Measurements from ENCODE around the gene DUSP3. TPM values are rescaled to one million over a fixed set of nuclear protein-coding genes. Genes with fewer than 3 reads are reported as not detected.
A peak's percentile ranks its signal among the peaks of the same experiment; 100 is the strongest.
"Not testable (repeated sequence)": the region's sequence is repeated elsewhere in the genome, so short reads cannot be mapped to it uniquely, and the experiment has no call there.

DUSP3 gene
- total RNA-seq, 1 donor from 2014 or later, result 91.9 TPM

DNA sequence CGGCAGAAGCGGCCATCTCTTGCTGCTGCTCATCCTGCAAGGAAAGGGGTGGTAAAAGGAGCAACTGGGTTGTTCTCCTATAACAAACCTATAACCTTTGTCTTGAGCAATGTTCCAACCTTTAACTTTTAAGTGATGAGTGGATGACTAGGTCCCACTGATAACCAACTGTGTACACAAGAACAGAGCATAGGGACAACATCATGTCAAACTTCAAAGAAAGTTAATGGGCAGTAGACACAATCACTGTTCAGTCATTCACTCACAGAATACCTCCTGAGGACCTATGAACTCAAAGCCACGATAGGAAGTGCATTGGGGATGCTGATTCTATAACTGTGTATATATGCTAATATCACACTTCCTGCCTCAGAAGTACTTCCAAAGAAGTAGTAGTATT, 23.1 kb upstream of the DUSP3 start:
- no peak for DNase-seq (ENCODE audit: low spot score)

DNA sequence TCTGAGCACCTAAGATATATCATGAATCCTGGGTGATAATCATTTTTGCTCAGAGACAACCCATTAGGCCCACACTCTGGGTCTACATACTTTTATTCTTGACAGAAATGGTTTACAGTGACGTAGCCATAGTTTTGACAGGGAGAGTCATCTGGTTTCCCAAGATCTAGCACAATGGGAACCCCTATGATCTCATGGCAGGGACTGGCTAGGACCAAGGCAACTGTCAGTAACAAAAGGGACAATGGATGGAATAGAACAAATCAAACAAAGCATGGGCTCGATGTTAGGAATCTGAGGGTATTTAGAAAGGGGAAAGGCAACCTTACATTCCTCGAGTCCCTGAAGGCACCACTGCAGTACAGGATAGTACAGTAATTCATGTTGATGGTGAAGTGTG, 22.0 kb upstream of the DUSP3 start:
- DNase-seq (ENCODE audit: low spot score), result no peak

DNA sequence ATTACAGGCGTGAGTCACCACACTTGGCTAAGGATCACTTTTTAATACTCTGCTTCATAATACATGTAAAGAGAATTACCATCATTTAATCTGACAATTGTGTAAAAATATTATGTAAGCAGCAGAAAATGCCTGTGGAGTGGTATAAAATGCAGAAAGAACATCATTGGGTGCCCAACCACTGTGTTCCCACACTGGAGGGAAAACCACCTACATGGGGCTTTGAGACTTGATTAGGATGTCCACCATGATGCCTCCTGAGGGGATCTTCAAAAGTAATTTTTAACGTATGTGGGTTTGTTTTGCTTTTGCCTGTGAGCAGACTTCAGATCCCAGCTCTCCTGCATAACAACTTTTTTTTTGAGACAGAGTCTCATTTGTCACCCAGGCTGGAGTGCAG, 20.3 kb upstream of the DUSP3 start:
- DNase-seq (ENCODE audit: low spot score), result no peak

DNA sequence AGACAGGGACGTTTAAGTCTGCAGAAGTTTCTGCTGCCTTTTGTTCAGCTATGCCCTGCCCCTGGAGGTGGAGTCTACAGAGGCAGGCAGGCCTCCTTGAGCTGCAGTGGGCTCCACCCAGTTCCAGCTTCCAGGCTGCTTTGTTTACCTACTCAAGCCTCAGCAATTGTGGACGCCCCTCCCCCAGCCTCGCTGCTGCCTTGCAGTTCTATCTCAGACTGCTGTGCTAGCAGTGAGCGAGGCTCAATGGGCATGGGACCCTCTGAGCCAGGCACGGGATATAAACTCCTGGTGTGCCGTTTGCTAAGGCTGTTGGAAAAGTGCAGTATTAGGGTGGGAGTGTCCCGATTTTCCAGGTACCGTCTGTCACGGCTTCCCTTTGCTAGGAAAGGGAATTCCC, 19.2 kb upstream of the DUSP3 start:
- DNase-seq (ENCODE audit: low spot score), result not testable (repeated sequence)

DNA sequence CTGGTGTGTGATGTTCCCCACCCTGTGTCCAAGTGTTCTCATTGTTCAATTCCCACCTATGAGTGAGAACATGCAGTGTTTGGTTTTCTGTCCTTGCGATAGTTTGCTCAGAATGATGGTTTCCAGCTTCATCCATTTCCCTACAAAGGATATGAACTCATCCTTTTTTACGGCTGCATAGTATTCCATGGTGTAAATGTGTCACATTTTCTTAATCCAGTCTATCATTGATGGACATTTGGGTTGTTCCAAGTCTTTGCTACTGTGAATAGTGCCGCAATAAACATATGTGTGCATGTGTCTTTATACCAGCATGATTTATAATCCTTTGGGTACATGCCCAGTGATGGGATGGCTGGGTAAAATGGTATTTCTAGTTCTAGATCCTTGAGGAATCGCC, 13.9 kb upstream of the DUSP3 start:
- not testable (repeated sequence) for DNase-seq (ENCODE audit: low spot score)

DNA sequence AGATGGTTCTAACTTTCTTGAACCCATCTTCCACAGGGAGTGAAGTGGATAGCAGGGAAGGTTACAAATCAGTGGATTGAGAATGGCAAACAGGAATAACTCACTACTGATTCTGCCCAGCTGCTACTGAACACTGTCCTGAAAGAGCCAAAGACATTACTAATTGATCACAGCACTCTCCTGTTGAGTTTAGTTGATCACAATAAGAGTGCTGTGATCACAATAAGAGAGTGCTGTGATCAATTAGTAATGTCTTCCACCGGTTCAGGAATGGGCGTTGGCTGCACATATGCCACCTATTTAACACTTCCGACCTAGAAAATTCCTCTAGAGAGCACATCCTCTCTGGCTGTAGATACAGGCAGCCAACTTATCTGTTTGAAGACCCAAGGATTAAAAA, 12.8 kb upstream of the DUSP3 start:
- DNase-seq (ENCODE audit: low spot score), result no peak

DNA sequence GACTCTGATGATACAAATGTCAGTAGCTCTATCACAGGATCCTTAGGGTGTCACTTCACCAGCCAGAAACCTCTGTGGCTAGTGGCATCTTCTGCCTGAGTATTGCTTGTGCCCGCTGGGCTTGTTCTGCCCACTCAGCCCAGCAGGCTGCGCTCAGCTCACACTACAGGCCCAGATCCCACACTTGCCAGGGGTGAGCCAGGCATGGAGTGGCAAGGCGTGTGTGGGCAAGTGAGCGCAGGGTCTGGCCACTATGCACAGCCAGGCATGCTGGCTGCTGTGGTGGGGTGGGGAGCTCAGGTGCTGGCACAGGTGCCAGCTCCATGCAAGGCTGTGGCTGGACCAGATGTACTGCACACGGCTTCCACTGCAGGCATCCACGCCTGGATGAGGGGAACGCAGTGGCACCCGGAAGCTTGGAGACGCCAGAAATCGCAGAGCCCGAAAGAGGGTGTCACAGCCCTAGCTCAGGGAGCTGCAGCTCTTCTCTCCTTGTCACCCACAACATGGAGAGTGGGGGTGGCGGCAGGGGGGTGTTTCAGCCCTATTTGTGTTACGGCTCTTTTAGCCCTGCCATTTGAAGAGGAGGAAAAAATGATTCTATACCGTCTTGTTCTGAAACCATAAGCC, 11.6 kb upstream of the DUSP3 start:
- no peak for DNase-seq (ENCODE audit: low spot score)

DNA sequence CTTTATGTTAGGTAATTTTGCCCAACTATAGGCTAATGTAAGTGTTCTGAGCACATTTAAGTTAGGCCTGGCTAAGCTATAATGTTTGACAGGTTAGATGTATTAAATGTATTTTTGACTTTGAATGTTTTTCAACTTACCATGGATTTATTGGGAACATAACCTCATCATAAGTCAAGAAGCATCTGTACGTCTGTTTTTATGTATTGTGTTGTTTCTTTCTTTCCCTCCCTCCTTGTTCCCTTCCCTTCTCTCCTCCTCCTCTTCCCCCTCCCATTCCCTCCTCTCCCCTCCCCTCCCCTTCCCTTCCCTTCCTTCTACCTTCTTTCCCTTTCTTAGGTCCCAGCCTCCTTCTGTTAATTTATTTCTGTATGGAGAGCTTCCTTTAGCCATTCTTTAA, 10.7 kb upstream of the DUSP3 start:
- no peak for DNase-seq (ENCODE audit: low spot score)

DNA sequence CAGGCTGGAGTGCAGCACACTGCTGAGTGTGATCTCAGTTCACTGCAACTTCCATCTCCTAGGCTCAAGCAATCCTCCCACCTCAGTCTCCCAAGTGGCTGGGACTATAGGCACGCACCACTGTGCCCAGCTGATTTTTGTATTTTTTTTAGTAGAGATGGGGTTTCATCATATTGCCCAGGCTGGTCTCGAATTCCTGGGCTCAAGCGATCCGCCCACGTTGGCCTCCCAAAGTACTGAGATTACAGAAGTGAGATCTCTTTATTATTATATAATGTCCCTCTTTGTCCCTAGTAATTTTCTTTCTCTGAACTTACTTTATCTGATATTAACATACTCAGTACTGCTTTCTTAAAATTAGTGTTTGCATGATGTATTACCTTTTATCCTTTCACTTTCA, 9.8 kb upstream of the DUSP3 start:
- DNase-seq (ENCODE audit: low spot score), result no peak

DNA sequence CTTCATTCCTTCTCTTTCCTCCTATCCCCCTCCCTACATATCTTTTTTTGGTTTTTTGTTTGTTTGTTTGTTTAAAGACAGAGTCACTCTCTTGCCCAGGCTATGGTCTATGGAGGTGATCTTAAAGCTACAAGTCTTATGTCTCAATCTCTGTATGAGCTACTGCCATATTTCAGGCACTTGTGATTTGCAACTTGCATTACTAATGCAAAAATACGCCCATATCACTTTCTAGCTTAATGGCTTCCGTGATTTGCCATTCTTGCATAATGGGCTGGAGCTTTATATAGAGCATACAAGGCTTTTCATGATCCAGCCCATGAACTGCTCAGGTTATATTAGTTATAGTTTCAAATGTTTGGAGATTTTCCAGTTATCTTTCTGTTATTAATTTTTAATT, 9.0 kb upstream of the DUSP3 start:
- no peak for DNase-seq (ENCODE audit: low spot score)

DNA sequence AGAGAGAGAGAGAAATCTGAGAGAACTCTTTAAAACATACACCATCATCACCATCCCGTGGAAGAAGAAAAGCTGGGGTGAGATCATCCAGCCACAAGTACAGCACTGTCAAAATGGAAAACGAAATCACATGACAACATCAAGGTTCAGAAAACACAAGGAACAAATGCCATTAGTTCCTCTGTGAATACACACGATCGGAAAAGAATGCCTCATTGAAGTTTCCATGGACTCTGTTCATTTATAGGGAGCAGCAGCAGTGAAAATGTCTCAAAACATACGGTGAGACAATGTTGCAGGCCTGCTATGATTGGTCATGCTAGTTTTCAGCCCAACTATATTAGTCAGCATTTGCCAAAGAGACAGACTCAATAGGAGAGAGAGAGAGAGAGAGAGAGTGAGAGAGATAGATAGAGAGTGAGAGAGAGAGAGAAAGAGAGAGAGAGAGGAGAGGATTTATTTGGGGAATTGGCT, 5.9 kb upstream of the DUSP3 start:
- DNase-seq (ENCODE audit: low spot score), result no peak

DNA sequence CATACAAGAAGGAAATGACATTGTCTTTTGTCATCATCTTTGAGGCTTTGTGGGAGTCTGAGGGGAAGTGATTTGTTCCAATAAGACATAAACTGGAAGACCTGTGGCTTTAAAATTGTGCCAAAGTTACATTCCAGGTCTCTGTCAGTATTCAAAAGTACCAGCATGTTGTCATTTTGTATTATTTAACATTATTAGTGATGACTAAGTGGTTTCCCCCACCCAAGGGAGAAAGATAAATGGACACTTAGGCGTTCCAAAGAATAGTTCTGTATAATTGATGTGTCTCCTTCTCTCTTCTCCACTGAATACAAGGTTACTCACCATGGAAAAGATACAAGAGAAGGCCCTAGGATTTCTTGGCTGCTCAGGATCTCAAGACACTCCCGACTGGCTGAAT, 5.3 kb upstream of the DUSP3 start:
- DNase-seq (ENCODE audit: low spot score), result no peak

DNA sequence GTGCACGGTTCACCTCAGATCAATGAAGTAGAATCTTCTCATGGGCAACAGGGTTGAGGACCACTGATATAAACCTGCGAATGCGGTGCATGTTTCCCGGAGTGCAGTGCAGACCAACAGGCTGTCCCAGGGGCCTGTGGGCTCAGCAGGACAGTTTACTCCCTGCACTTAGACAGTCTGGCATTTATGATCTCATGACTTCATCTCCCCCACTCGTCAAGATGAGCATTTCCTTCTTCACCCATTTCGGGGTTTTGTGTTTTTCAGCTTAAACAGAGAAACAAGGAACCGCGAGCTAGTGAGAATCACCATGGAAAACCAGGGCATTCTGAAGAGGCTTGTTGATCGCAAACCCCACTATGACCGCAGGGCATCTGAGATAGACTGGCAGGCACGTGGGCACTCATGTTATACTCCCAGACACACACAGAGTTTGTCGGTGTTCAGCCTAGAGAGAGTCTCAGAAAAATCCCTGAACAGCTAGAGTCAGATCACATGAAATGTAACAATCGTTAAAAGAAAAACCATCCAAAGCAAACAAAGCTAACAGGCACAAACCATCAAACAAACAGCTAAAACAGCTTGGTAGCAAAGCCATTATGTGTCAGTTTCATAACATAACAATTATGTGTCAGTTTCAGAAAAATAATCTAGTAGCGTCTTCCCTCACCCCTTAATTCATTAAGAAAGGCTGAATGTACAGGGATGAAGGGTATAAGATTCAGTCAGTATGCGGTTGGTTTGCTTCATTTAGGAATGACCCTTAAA, 4.3 kb upstream of the DUSP3 start:
- no peak for DNase-seq (ENCODE audit: low spot score)

DNA sequence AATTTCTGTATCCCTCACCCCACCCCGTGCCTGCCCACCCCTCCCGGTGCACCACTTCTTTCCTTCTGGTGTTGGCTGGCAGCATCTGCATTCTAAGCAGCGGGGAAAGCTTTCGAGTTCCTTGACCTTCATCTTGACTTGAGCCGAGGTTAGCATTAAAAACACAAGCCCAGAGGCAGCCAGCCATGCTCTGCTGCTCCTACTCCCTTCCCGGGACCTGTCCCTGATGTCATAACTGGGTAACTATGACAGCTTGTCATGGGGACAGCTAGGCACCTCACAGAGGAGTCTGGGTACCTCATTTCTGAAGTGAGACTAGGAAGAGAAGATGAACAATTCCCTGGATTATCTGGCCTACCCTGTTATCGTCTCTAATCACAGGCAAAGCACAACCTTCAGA, 1.4 kb upstream of the DUSP3 start, which contains the start of gene CFAP97D1:
Gene CFAP97D1 (plus strand): TSS at position 301 of the 400 bp plus-strand sequence. CDS start 28 bp downstream, at position 329.
- DNase-seq (ENCODE audit: low spot score), result no peak

DNA sequence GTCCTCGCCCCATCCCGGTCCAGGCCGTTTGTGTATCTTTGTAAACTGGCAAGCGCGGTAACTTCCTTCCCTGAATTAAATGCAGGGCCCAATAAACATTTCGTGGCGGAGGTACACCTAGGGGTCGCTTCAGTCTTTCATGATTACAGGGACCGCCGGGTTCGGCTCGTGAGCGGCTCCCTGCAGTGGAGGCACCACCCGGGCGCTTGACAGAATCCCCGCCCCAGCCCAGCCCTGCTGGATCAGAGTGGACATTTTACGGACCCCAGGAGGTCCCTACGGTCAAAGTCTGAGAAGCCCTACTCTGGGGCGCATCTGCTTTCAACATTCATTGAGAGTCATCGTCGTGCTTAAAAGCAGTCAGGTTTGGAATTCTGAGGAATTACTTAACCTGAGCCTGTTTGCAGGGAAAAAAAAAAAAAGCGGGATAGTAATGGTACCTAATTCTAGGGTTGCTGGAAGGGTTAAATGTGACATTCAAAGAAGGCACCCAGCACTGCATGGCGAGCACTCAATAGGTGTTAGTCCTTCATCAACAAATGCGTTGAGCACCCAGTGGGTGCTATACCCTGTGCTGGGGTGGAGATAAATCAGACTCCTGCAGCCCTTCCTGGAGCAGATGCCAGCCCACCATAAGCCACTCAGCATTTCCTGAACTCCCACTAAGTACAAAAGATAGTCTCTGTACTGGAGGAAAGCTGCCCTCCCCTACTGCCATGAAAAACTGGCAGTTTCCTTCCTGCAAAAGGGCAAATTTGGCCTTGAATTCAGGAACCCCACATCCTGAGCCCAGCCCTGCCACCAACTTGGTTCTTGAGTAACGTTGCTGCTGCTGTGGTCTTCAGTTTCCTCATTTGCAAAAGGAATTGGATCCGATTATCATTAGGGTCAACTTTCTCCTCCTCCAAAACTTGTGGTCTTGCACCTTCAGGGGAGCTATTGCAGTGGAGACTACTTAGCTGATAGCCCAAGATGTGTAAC, 658 bp upstream of the DUSP3 start:
- no peak for DNase-seq (ENCODE audit: low spot score)

DNA sequence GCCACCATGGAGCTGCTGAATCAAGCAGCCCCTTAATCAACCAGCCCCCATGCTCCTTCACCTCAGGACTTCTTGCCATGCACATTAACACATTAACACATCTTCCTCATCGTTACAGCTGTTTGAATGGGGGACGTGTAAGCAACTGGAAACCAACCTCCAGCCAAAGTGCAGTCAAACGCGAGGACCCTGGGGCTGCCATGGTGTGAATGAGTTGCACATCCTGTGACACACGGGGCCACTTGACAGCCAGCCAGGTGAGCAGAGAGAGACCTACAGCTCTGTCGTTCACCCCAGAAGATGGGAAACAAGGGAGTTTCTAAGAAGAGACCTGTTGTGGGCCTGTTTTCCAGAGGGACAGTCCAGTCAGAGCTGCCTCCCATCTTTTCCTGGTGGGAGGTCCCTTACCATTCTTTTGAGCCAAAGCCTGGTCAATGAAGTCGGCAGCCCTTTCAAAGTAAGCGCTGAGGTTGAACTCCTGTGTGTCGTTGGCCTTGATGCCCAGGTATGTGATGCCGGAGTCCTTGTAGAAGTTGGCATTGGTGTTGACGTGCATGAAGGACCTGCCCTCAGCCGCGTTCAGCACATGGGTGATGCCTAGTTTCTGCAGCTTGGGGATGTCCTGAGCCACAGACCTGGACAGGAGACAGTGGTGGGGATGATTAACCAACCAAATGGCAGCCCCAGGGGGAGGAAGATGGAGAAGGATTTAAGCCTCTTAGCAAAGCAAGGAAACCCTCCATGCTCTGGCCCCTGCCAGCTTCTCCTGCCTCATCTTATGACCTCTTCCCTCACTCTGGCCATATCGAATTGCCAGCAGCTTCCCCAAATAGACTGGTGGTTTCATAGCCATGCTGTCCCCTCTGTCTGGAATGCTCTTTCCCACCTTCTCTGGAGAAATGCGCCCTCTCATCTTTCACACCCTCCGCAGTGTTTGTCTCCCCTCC, 4.2 kb downstream of the DUSP3 start:
- no peak for DNase-seq (ENCODE audit: low spot score)

DNA sequence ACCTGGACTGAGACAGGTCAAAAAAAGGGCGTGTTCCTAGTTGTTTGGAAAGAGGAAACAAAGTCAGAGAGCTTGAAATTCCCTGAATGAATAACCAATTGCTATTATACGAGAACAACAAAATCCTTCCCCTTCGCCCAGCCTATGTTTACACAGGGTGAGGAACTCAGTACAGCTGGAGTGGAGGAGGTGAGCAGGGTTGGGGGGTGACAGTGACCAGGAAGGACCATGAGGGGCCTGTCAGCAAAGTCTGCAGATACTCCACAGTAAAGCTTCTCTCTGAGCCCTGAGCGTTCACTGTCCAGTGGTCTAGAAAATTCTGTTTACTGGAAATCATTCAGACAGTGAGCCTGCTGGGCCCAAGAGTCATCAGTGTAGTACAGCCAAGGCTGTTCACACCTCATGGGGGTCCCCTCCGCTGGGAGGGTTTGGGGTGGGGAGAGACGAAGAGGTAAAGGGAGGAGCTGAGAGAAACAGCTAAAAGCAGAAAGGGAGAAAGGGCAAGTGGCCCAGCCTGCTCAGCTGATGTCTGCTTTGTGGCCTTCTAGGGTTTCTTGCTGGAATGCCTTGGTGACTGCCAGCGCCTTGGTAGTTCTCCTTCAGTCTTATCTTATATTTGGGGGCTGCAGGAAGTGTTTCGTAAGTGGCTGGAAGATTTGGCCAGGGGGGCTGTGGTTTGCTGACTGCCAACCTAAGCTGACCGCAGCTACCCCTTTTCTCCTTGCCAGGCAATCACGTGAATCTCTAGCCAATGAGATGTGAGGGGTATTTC, 5.7 kb downstream of the DUSP3 start:
- peak; percentile 41 for DNase-seq (ENCODE audit: low spot score)

DNA sequence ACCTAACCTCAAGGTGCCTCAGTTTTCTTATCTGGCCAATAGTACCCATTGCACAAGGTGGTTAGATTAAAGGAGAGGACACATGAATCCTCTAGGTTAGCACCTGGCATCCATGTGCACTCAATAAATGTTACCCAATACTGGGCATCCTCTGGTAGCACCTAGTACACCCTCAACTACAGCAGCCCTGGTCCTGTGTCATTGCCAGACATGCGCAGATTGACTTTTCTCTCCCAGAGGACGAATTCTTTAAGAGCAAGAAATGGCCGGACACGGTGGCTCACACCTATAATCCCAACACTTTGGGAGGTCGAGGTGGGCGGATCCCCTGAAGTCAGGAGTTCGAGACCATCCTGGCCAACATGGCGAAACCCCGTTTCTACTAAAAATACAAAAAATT, 7.3 kb downstream of the DUSP3 start:
- DNase-seq (ENCODE audit: low spot score), result no peak

DNA sequence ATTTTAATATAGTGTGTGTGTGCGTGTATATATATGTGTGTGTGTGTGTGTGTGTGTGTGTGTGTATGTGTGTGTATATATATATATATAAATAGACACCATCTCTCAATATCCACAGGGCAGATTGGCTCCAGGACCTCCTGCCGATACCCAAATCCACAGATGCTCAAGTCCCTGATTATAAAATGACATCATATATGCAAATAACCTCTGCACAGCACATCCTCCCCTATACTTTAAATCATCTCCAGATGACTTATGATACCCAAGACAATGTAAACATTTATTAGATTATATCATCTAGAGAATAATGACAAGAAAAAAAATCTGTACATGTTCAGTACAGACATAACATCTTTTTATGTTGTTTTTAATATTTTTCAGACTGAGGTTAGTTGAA, 7.8 kb downstream of the DUSP3 start:
- DNase-seq (ENCODE audit: low spot score), result no peak

DNA sequence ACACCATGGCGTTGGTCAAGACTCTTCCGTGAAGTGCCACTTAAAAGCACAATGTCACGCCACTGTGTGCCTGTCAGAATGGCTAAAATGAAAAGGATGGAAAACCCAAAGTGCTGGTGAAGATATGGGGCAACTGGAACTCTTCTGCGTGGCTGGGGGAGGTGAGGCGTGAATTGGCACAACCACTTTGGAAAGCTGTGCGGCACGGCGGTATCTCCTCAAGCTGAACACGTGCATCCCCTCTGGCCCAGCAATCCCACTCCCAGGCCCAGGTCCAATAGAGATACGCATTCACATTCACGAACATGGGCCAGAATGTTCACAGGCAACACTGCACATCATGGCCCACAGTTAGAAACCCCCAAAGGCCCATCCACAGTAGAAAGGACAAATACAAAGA, 8.9 kb downstream of the DUSP3 start:
- no peak for DNase-seq (ENCODE audit: low spot score)
